A549 treated with RU486 at 1 μM for 4 hours (cell line): ENCODE data around the gene ARFIP1. TPM values are rescaled to one million over a fixed set of nuclear protein-coding genes. Genes with fewer than 3 reads are reported as not detected.

Source experiments
- total RNA-seq: library from RNA; stranded (reverse); fragments of 200-300 nt; extraction: Qiagen RNA extraction; gene quantifications from 5 replicates; pipeline ENCODE4 v1.2.3, GENCODE V29; 2022; ENCODE audit warnings: low read depth

ARFIP1 gene, protein sequence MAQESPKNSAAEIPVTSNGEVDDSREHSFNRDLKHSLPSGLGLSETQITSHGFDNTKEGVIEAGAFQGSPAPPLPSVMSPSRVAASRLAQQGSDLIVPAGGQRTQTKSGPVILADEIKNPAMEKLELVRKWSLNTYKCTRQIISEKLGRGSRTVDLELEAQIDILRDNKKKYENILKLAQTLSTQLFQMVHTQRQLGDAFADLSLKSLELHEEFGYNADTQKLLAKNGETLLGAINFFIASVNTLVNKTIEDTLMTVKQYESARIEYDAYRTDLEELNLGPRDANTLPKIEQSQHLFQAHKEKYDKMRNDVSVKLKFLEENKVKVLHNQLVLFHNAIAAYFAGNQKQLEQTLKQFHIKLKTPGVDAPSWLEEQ
- total RNA-seq, result 9.3 to 18.5 TPM (median 16.1 TPM) in 5 replicates

DNA sequence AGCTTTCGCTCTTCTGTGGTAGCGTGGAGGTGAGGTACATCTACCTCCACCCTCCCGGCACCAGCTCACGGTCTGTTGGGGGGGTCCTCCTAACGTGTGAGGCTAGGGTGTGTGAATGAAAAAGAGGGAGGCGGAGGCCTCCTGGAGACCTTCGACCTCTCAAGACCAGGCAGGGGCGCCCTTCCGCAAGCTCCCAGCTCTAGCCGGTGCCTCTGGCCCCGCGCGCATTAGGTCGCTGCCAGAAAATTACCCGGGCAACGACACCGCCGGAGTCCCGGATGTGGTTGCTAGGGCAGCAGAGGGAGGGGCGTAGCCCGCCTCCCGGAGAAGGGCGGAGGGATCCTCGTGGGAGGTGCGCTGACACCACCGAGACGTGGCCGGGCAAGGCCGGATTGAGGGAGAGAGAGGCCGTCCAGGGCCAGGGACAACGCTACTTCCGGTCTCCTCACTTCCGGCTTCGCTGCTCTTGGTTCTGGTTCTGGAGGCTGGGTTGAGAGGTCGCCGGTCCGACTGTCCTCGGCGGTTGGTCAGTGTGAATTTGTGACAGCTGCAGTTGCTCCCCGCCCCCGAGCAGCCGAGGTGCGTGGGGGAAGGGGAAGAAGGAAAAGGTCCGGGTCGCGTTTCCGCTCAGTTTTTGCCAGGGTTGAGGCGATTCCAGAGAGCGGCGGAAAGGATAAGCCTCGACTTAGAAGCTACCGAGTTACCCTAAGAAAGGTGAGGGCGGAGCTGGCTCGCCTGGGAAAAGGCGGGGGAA is at the start of gene ARFIP1, which contains the start of gene TIGD4:
Gene ARFIP1, plus strand, starts transcription at position 442 of the 754 bp plus-strand sequence. CDS start 49,680 bp downstream, outside the sequence.
Gene TIGD4, minus strand, starts transcription at position 218 of the 754 bp plus-strand sequence. CDS start 8,726 bp downstream, outside the sequence.

DNA sequence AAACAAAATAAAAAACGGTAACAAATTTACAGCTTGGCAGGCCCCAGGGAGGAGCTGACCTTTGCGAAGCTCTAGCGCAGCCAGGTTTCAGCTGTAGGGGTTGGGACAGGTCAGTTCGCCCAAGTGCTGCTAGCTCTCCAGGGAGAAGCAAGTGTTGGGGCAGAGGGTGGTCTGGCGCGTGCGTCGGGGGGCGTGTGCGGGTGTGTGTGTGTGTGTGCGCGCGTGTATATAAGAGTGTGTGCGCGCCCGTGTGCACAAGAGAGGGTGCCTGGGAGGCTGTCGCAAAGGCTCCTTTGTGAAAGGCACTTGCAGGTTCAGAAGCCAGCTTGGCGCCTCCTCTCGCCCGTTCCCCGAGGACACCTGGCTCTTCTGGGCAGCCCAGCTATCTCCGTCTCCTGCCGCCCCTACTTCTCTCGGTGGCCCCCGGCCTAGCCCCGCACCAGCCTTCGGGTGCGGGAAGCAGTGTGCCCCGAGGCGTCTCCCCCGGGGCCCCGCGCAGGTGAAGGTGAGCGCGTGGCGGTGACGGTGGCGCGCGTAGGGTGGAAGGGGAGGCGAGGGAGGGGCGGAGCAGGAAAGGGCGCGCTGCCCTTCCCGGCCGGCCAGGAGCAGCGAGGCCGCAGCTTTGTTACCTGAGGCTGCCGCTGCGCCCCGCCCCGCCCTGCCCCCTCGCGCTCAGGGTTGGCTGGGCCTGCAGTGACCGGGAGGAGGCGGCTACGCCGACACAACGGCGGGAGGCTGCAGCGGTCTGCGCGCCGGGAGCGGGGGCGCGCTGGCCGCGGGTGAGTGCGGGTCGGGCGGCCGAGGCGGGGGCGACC is 156.1 kb downstream of the ARFIP1 start, which contains the start of gene FHDC1:
Gene FHDC1, plus strand, starts transcription at position 693 of the 815 bp plus-strand sequence. CDS start 6,735 bp downstream, outside the sequence.

Other genes starting within 250 kb of the ARFIP1 start
- 4.4 to 8.8 TPM (median 6.4 TPM) in 5 replicates for gene FBXW7, start 243.9 kb upstream of the ARFIP1 start, total RNA-seq
- gene TMEM154, start 100.0 kb upstream of the ARFIP1 start, total RNA-seq, result 0.08 to 0.42 TPM (median 0.17 TPM) in 4 of 5 replicates, not detected in the other
- gene TIGD4, start 224 bp upstream of the ARFIP1 start, total RNA-seq, result 0.12 to 0.25 TPM (median 0.23 TPM) in 4 of 5 replicates, not detected in the other
- 0.34 to 0.42 TPM (median 0.38 TPM) in 5 replicates for gene FHDC1, start 156.4 kb downstream of the ARFIP1 start, total RNA-seq